WTC11 (cell line): ENCODE results near the gene SMIM12. TPM values are rescaled to one million over a fixed set of nuclear protein-coding genes. Genes with fewer than 3 reads are reported as not detected.

Experiments
- ATAC-seq: fragments of 200-7000 bp; cut with Tn5 transposase; 2 replicates; pipeline ENCODE4 v1.10.0; 2021; ENCODE audit warnings: mild to moderate bottlenecking, moderate library complexity
- CTCF ChIA-PET: fragments of 300-600 bp; sonication (Branson Sonifier 250); formaldehyde crosslinking; loops from one replicate; lab custom pipeline; 2021; ENCODE audit warnings: antibody characterized with exemption; lab: Charles Lee
- POLR2A ChIA-PET: fragments of 350-600 bp; sonication (Branson Sonifier 250); formaldehyde crosslinking; loops from one replicate; lab custom pipeline; 2021; ENCODE audit warnings: antibody characterized with exemption; lab: Charles Lee
- DNase-seq: peaks from one replicate; pipeline ENCODE4 v3.0.0; 2021; ENCODE audit warnings: low spot score
- H3K27ac Mint-ChIP-seq: 2 replicates; pipeline ENCODE4 v1.8.0; 2021; ENCODE audit warnings: mixed read lengths
- H3K27me3 Mint-ChIP-seq: 2 replicates; pipeline ENCODE4 v1.8.0; 2021; ENCODE audit warnings: low read depth, mild to moderate bottlenecking, moderate library complexity, mixed read lengths
- H3K36me3 Mint-ChIP-seq: 2 replicates; pipeline ENCODE4 v1.8.0; 2021; ENCODE audit warnings: mixed read lengths
- H3K4me1 Mint-ChIP-seq: 2 replicates; pipeline ENCODE4 v1.8.0; 2022; ENCODE audit warnings: mixed read lengths
- H3K4me3 Mint-ChIP-seq: 2 replicates; pipeline ENCODE4 v1.8.0; 2021; ENCODE audit warnings: mild to moderate bottlenecking, moderate library complexity, mixed read lengths
- H3K9me3 Mint-ChIP-seq: 2 replicates; pipeline ENCODE4 v1.8.0; 2021; ENCODE audit warnings: mixed read lengths
- ATF6 ChIP-seq: sonication (generic); formaldehyde crosslinking; IDR thresholded peaks from 2 replicates; pipeline ENCODE4 v1.8.1; 2023; ENCODE audit warnings: mild to moderate bottlenecking, missing genetic modification reagents
- CREM ChIP-seq: sonication (generic); formaldehyde crosslinking; IDR thresholded peaks from 2 replicates; pipeline ENCODE4 v1.8.1; 2022; ENCODE audit warnings: mild to moderate bottlenecking, missing genetic modification reagents, moderate library complexity
- FOXK1 ChIP-seq: sonication (generic); formaldehyde crosslinking; IDR thresholded peaks from 2 replicates; pipeline ENCODE4 v1.8.0; 2022; ENCODE audit warnings: mild to moderate bottlenecking, moderate library complexity, missing genetic modification reagents
- FOXP1 ChIP-seq: sonication (generic); formaldehyde crosslinking; IDR thresholded peaks from 2 replicates; pipeline ENCODE4 v1.8.0; 2022; ENCODE audit warnings: missing genetic modification reagents, mild to moderate bottlenecking, moderate library complexity, borderline replicate concordance
- IRF2 ChIP-seq: sonication (generic); formaldehyde crosslinking; IDR thresholded peaks from 2 replicates; pipeline ENCODE4 v1.8.0; 2022; ENCODE audit warnings: low read depth, missing genetic modification reagents, borderline replicate concordance
- KAT7 ChIP-seq: sonication (generic); formaldehyde crosslinking; IDR thresholded peaks from 2 replicates; pipeline ENCODE4 v1.8.1; 2023; ENCODE audit warnings: missing genetic modification reagents, mild to moderate bottlenecking, borderline replicate concordance
- NFATC4 ChIP-seq: fragments of 250-450 bp; sonication (Bioruptor Pico); IDR thresholded peaks from 2 replicates; pipeline ENCODE4 v1.9.0; 2021; ENCODE audit warnings: mild to moderate bottlenecking
- NFYB ChIP-seq: sonication (generic); formaldehyde crosslinking; conservative IDR thresholded peaks from 2 replicates; pipeline ENCODE4 v1.8.0; 2022; ENCODE audit warnings: low read depth, missing genetic modification reagents
- NR2C2 ChIP-seq: sonication (generic); formaldehyde crosslinking; IDR thresholded peaks from 2 replicates; pipeline ENCODE4 v1.8.0; 2022; ENCODE audit warnings: mild to moderate bottlenecking, missing genetic modification reagents
- RORB ChIP-seq: fragments of 250-450 bp; sonication (Bioruptor Pico); IDR thresholded peaks from 2 replicates; pipeline ENCODE4 v1.9.0; 2021; ENCODE audit warnings: mild to moderate bottlenecking
- USF1 ChIP-seq: sonication (generic); formaldehyde crosslinking; IDR thresholded peaks from 2 replicates; pipeline ENCODE4 v1.8.0; 2022; ENCODE audit warnings: mild to moderate bottlenecking, missing genetic modification reagents
- ZNF532 ChIP-seq: fragments of 250-450 bp; sonication (Bioruptor Pico); IDR thresholded peaks from 2 replicates; pipeline ENCODE4 v1.9.0; 2021; ENCODE audit warnings: mild to moderate bottlenecking, borderline replicate concordance
- total RNA-seq: library from RNA; stranded (reverse); gene quantifications from 3 replicates; pipeline ENCODE4 v1.2.3, GENCODE V29; 2021
- TF ChIP-seq, protein P1 (sequence below): sonication (generic); formaldehyde crosslinking; IDR thresholded peaks from 2 replicates; pipeline ENCODE4 v1.8.1; 2023; ENCODE audit warnings: mild to moderate bottlenecking, missing genetic modification reagents, moderate library complexity
- TF ChIP-seq, protein P2 (sequence below): sonication (generic); formaldehyde crosslinking; conservative IDR thresholded peaks from 2 replicates; pipeline ENCODE4 v1.8.1; 2023; ENCODE audit warnings: mild to moderate bottlenecking, low read depth, missing genetic modification reagents, moderate library complexity

SMIM12 gene
- total RNA-seq, 1 experiment from 2014 or later: 34.6 TPM

- no peak for TF ChIP-seq ZNF532 (CRISPR knock-in tag)
These were observed 51.3 kb downstream of the SMIM12 start (continued) for GRCh38 chr1:34808051-34808810.

GRCh38 chr1:34806396-34806795 is 53.2 kb downstream of the SMIM12 start:
- POLR2A ChIA-PET: no interaction called here
- peaks cover 3% of the 10 kb centered on the region; the same call in 1 of the 2 replicates for H3K27me3 Mint-ChIP-seq

More at GRCh38 chr1:34806396-34806795, 53.2 kb downstream of the SMIM12 start:
- CTCF ChIA-PET: no interaction called here
- no peaks in the 10 kb centered on the region for H3K36me3 Mint-ChIP-seq
- peaks cover 10% of the 10 kb centered on the region for H3K9me3 Mint-ChIP-seq
- no peak overlapping the region for H3K27ac Mint-ChIP-seq
- H3K4me1 Mint-ChIP-seq: no peaks in the 10 kb centered on the region
- H3K4me3 Mint-ChIP-seq: no peak overlapping the region
- ATAC-seq: no peak
- TF ChIP-seq RORB (CRISPR knock-in tag) (no peak), IRF2 (no peak), CREM (CRISPR knock-in tag) (no peak), NFYB (CRISPR knock-in tag) (no peak), ATF6 (CRISPR knock-in tag) (no peak), FOXK1 (CRISPR knock-in tag) (no peak), USF1 (CRISPR knock-in tag) (no peak), NFATC4 (CRISPR knock-in tag) (no peak), FOXP1 (no peak), ZNF532 (CRISPR knock-in tag) (no peak), KAT7 (CRISPR knock-in tag) (no peak), NR2C2 (CRISPR knock-in tag) (no peak)
- TF ChIP-seq, protein P1, sequence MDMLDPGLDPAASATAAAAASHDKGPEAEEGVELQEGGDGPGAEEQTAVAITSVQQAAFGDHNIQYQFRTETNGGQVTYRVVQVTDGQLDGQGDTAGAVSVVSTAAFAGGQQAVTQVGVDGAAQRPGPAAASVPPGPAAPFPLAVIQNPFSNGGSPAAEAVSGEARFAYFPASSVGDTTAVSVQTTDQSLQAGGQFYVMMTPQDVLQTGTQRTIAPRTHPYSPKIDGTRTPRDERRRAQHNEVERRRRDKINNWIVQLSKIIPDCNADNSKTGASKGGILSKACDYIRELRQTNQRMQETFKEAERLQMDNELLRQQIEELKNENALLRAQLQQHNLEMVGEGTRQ (CRISPR knock-in tag): no peak
- TF ChIP-seq, protein P2, sequence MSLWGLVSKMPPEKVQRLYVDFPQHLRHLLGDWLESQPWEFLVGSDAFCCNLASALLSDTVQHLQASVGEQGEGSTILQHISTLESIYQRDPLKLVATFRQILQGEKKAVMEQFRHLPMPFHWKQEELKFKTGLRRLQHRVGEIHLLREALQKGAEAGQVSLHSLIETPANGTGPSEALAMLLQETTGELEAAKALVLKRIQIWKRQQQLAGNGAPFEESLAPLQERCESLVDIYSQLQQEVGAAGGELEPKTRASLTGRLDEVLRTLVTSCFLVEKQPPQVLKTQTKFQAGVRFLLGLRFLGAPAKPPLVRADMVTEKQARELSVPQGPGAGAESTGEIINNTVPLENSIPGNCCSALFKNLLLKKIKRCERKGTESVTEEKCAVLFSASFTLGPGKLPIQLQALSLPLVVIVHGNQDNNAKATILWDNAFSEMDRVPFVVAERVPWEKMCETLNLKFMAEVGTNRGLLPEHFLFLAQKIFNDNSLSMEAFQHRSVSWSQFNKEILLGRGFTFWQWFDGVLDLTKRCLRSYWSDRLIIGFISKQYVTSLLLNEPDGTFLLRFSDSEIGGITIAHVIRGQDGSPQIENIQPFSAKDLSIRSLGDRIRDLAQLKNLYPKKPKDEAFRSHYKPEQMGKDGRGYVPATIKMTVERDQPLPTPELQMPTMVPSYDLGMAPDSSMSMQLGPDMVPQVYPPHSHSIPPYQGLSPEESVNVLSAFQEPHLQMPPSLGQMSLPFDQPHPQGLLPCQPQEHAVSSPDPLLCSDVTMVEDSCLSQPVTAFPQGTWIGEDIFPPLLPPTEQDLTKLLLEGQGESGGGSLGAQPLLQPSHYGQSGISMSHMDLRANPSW (CRISPR knock-in tag): no peak
- no peak for DNase-seq
